HG02610 (cell line): ENCODE measurements around the gene TOP2A.

ENCODE experiments used
- ATAC-seq: cut with Tn5 transposase; IDR thresholded peaks from one replicate; pipeline ENCODE4 v1.9.1; 2021; ENCODE audit warnings: mild to moderate bottlenecking, moderate library complexity; ENCODE audit not compliant: unreplicated experiment

The TOP2A gene

GRCh38 chr17:40347319-40348135, 70.2 kb downstream of the TOP2A start:
- no peak for ATAC-seq

GRCh38 chr17:40346765-40347158, 70.9 kb downstream of the TOP2A start:
- no peak for ATAC-seq

GRCh38 chr17:40345994-40346764, 71.5 kb downstream of the TOP2A start:
- no peak for ATAC-seq

- no peak for ATAC-seq
These were observed 72.3 kb downstream of the TOP2A start for GRCh38 chr17:40345161-40345993.

GRCh38 chr17:40344421-40345160, 73.1 kb downstream of the TOP2A start:
- no peak for ATAC-seq

GRCh38 chr17:40343219-40344119, 74.2 kb downstream of the TOP2A start:
- ATAC-seq: no peak

GRCh38 chr17:40342504-40343218, 75.0 kb downstream of the TOP2A start:
- no peak for ATAC-seq

- ATAC-seq: no peak
These were observed 75.7 kb downstream of the TOP2A start for GRCh38 chr17:40341808-40342503.

- ATAC-seq: peak; percentile 48
These were observed 76.6 kb downstream of the TOP2A start for GRCh38 chr17:40340880-40341807.

GRCh38 chr17:40340327-40340726, 77.4 kb downstream of the TOP2A start:
- ATAC-seq: no peak

- ATAC-seq: no peak
These were observed 78.6 kb downstream of the TOP2A start for GRCh38 chr17:40338941-40339649.
